ENCODE results near the gene BTG2. TPM values are rescaled to one million over a fixed set of nuclear protein-coding genes. Genes with fewer than 3 reads are reported as not detected.
A peak's percentile ranks its signal among the peaks of the same experiment; 100 is the strongest.

BTG2 gene
- total RNA-seq, 2 donors from 2014 or later: 119 to 164 TPM

- DNase-seq (ENCODE audit: low spot score): no peak
- Histone ChIP-seq H3K4me3 (no peak overlapping the region), H3K9me3 (no peaks in the 10 kb centered on the region), H3K36me3 (no peaks in the 10 kb centered on the region), H3K4me1 (ENCODE audit: control insufficient read depth in 1 of 2, low read depth in 2 of 2) (peaks cover 28 to 51% of the 10 kb centered on the region in 2 donors), H3K27ac (peak overlapping the region; percentile 74 to 80), H3K27me3 (replicated peaks; ENCODE audit: insufficient read depth) (no peaks in the 10 kb centered on the region)
- ATAC-seq (ENCODE audit: insufficient number of reproducible peaks, low FRiP score, low read depth): no peak
- no peak for TF ChIP-seq CTCF (IDR thresholded peaks at IDR 0.05)
Observed at GRCh38 chr1:203286161-203286984, 18.9 kb upstream of the BTG2 start.

DNA sequence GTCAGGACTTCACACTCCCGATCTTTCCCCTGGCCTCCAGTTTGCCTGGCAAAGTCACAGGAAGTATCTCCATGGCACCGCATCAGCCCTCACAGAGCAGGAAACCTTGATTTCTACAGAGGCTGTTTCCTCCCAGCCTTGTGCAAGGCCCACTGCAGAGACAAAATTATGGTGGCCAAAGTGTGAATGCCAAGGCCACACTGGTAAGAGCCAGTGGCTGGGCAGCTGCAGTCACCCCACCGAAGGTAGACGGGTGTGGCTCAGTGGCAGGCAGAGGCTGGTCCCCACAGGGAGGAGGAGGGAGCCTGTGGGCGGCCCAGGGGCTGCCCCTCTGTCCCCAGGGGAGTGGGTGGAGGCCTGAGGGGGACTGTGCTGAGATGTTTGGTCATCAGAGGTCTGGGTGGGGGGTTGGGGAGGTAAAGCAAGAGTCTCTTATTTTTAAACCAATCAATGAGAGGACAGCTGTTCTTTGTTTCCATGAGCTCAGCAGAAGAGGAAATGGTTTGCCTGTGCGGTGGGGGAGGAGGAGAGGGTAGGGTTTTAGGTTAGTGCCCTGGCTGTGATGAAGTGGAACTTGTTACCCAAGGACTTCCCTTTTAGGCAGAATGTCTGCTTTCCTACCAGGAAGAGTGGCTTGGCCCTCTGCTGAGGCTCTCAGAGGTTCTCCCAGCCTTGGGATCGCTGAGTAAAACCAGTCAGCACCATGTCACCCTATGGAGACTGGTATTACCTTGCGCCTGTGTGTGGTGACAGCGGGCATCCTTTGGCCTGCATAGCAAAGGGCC, 18.0 kb upstream of the BTG2 start:
- no peaks in the 10 kb centered on the region for H3K9me3 ChIP-seq
- H3K27ac ChIP-seq: peak overlapping the region; percentile 74 to 80
- peak; percentile 30 for ATAC-seq (ENCODE audit: insufficient number of reproducible peaks, low FRiP score, low read depth)
- no peak for TF ChIP-seq CTCF (IDR thresholded peaks at IDR 0.05)
- no peaks in the 10 kb centered on the region for H3K36me3 ChIP-seq
- peak overlapping the region; percentile 11 for H3K4me3 ChIP-seq
- no peak for DNase-seq (ENCODE audit: low spot score)
- peaks cover 28 to 53% of the 10 kb centered on the region in 2 donors for H3K4me1 ChIP-seq (ENCODE audit: control insufficient read depth in 1 of 2, low read depth in 2 of 2)
- no peaks in the 10 kb centered on the region for H3K27me3 ChIP-seq (replicated peaks; ENCODE audit: insufficient read depth)

DNA sequence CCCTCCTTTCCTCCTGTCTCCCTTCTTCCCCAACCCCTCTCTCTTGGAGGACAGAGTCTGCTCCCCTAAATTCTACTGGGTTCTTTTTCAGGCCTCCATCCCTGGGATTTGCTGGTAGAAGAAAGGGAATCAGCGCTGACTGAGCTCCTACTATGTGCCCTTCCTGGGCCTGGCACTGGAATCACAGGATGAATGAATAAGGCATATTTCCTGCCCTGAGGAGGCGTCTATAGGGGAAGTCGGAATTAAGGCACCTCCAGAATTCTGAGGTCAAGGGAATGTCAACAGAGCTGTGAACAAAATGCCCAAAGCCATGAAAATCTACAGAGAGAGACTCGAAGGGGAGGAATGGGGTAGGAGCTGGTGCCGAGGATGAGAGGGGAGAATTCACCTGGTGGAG, 17.4 kb upstream of the BTG2 start:
- DNase-seq (ENCODE audit: low spot score) (no peak), ATAC-seq (ENCODE audit: insufficient number of reproducible peaks, low FRiP score, low read depth) (no peak)
- peak overlapping the region; percentile 74 to 80 for H3K27ac ChIP-seq
- no peak overlapping the region for H3K4me3 ChIP-seq
- H3K36me3 ChIP-seq: no peaks in the 10 kb centered on the region
- H3K4me1 ChIP-seq (ENCODE audit: control insufficient read depth in 1 of 2, low read depth in 2 of 2): peaks cover 28 to 53% of the 10 kb centered on the region in 2 donors
- H3K9me3 ChIP-seq: no peaks in the 10 kb centered on the region
- no peak for TF ChIP-seq CTCF (IDR thresholded peaks at IDR 0.05)
- H3K27me3 ChIP-seq (replicated peaks; ENCODE audit: insufficient read depth): no peaks in the 10 kb centered on the region

GRCh38 chr1:203288400-203288799, 16.9 kb upstream of the BTG2 start:
- Histone ChIP-seq H3K36me3 (no peaks in the 10 kb centered on the region), H3K4me3 (no peak overlapping the region), H3K27ac (peak overlapping the region; percentile 74 to 80), H3K4me1 (ENCODE audit: control insufficient read depth in 1 of 2, low read depth in 2 of 2) (peaks cover 28 to 53% of the 10 kb centered on the region in 2 donors), H3K27me3 (replicated peaks; ENCODE audit: insufficient read depth) (no peaks in the 10 kb centered on the region), H3K9me3 (no peaks in the 10 kb centered on the region)
- DNase-seq (ENCODE audit: low spot score) (no peak), ATAC-seq (ENCODE audit: insufficient number of reproducible peaks, low FRiP score, low read depth) (no peak)
- no peak for TF ChIP-seq CTCF (IDR thresholded peaks at IDR 0.05)

GRCh38 chr1:203289281-203289981, 15.9 kb upstream of the BTG2 start:
- DNase-seq (ENCODE audit: low spot score) (no peak), ATAC-seq (ENCODE audit: insufficient number of reproducible peaks, low FRiP score, low read depth) (no peak)
- Histone ChIP-seq H3K27me3 (replicated peaks; ENCODE audit: insufficient read depth) (no peaks in the 10 kb centered on the region), H3K4me1 (ENCODE audit: control insufficient read depth in 1 of 2, low read depth in 2 of 2) (peaks cover 28 to 53% of the 10 kb centered on the region in 2 donors), H3K4me3 (peak overlapping the region; percentile 64), H3K9me3 (no peaks in the 10 kb centered on the region), H3K36me3 (no peaks in the 10 kb centered on the region), H3K27ac (peak overlapping the region; percentile 86 to 93)
- no peak for TF ChIP-seq CTCF (IDR thresholded peaks at IDR 0.05)
